Measurements from ENCODE around the gene CSNK1G1.

Gene CSNK1G1

GRCh38 chr15:64236156-64236894 lies 119.6 kb downstream of the CSNK1G1 start:
- H3K79me2 ChIP-seq (ENCODE audit: low read length) = no peaks in the 10 kb centered on the region
- H3K4me3 ChIP-seq (ENCODE audit: low read length) = no peak overlapping the region
- H3K4me2 ChIP-seq (ENCODE audit: low read length) = no peak overlapping the region
- H3K9me3 ChIP-seq (ENCODE audit: insufficient read depth, low read length) = no peaks in the 10 kb centered on the region
- H4K20me1 ChIP-seq (ENCODE audit: insufficient read depth, low read length) = no peaks in the 10 kb centered on the region; the same call in 1 of the 2 replicates
- H3K36me3 ChIP-seq (replicated peaks; ENCODE audit: low read depth, low read length) = no peaks in the 10 kb centered on the region
- no peaks in the 10 kb centered on the region for H3K4me1 ChIP-seq (ENCODE audit: low read length)
- no peak for TF ChIP-seq CTCF (IDR thresholded peaks at IDR 0.05; ENCODE audit: low read depth, low read length)
- no peak for TF ChIP-seq EZH2phosphoT487 (IDR thresholded peaks at IDR 0.05; ENCODE audit: low read depth)
- H3K27ac ChIP-seq (ENCODE audit: low read length) = no peak overlapping the region
- H2AFZ ChIP-seq (ENCODE audit: low read depth, low read length) = no peak overlapping the region
- H3K27me3 ChIP-seq (ENCODE audit: low read depth, low read length) = no peaks in the 10 kb centered on the region
- H3K9ac ChIP-seq (ENCODE audit: low read length) = no peak overlapping the region

- Histone ChIP-seq H2AFZ (ENCODE audit: low read depth, low read length) (no peak overlapping the region), H3K27me3 (ENCODE audit: low read depth, low read length) (no peaks in the 10 kb centered on the region), H3K36me3 (replicated peaks; ENCODE audit: low read depth, low read length) (no peaks in the 10 kb centered on the region), H4K20me1 (ENCODE audit: insufficient read depth, low read length) (no peaks in the 10 kb centered on the region; the same call in 1 of the 2 replicates), H3K4me3 (ENCODE audit: low read length) (no peak overlapping the region), H3K9ac (ENCODE audit: low read length) (no peak overlapping the region), H3K9me3 (ENCODE audit: insufficient read depth, low read length) (no peaks in the 10 kb centered on the region), H3K27ac (ENCODE audit: low read length) (no peak overlapping the region), H3K4me2 (ENCODE audit: low read length) (no peak overlapping the region), H3K4me1 (ENCODE audit: low read length) (no peaks in the 10 kb centered on the region), H3K79me2 (ENCODE audit: low read length) (no peaks in the 10 kb centered on the region)
- TF ChIP-seq CTCF (IDR thresholded peaks at IDR 0.05; ENCODE audit: low read depth, low read length) (no peak), EZH2phosphoT487 (IDR thresholded peaks at IDR 0.05; ENCODE audit: low read depth) (no peak)
Measured at GRCh38 chr15:64235552-64235951, 120.4 kb downstream of the CSNK1G1 start.

DNA sequence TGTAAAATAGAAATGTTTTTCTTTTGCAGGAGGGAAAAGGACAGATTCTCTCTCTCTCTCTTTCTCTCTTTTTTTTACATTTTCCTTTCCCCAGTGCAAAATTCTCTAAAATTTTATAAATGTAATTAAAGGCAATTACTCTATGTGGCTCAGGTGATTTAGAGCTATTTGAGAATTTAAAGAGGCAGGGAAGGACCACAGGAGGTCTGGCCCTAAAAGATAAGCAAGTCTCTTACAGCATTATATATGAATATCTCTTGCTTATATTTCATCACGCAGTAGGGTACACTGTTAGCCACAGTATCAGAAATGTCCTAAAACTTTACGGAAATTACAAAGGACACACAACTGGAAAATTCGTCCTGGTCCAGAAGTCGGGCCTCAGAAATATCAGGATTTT lies 122.7 kb downstream of the CSNK1G1 start:
- Histone ChIP-seq H3K79me2 (ENCODE audit: low read length) (no peaks in the 10 kb centered on the region), H3K4me2 (ENCODE audit: low read length) (no peak overlapping the region), H3K9me3 (ENCODE audit: insufficient read depth, low read length) (no peaks in the 10 kb centered on the region), H3K9ac (ENCODE audit: low read length) (no peak overlapping the region), H3K4me3 (ENCODE audit: low read length) (no peak overlapping the region), H3K36me3 (replicated peaks; ENCODE audit: low read depth, low read length) (no peaks in the 10 kb centered on the region), H3K27me3 (ENCODE audit: low read depth, low read length) (no peaks in the 10 kb centered on the region), H3K27ac (ENCODE audit: low read length) (no peak overlapping the region), H3K4me1 (ENCODE audit: low read length) (no peaks in the 10 kb centered on the region), H4K20me1 (ENCODE audit: insufficient read depth, low read length) (no peaks in the 10 kb centered on the region; the same call in 1 of the 2 replicates), H2AFZ (ENCODE audit: low read depth, low read length) (no peak overlapping the region)
- TF ChIP-seq EZH2phosphoT487 (IDR thresholded peaks at IDR 0.05; ENCODE audit: low read depth) (no peak), CTCF (IDR thresholded peaks at IDR 0.05; ENCODE audit: low read depth, low read length) (no peak)

GRCh38 chr15:64232400-64232799 lies 123.6 kb downstream of the CSNK1G1 start:
- Histone ChIP-seq H3K4me2 (ENCODE audit: low read length) (no peak overlapping the region), H3K27me3 (ENCODE audit: low read depth, low read length) (no peaks in the 10 kb centered on the region), H3K9ac (ENCODE audit: low read length) (no peak overlapping the region), H3K27ac (ENCODE audit: low read length) (no peak overlapping the region), H3K4me1 (ENCODE audit: low read length) (no peaks in the 10 kb centered on the region), H4K20me1 (ENCODE audit: insufficient read depth, low read length) (no peaks in the 10 kb centered on the region; the same call in 1 of the 2 replicates), H3K4me3 (ENCODE audit: low read length) (no peak overlapping the region), H3K79me2 (ENCODE audit: low read length) (no peaks in the 10 kb centered on the region), H2AFZ (ENCODE audit: low read depth, low read length) (no peak overlapping the region), H3K9me3 (ENCODE audit: insufficient read depth, low read length) (no peaks in the 10 kb centered on the region), H3K36me3 (replicated peaks; ENCODE audit: low read depth, low read length) (no peaks in the 10 kb centered on the region)
- TF ChIP-seq CTCF (IDR thresholded peaks at IDR 0.05; ENCODE audit: low read depth, low read length) = no peak
- TF ChIP-seq EZH2phosphoT487 (IDR thresholded peaks at IDR 0.05; ENCODE audit: low read depth) = no peak

Data from OCI-LY3 (cell line).